CD4-positive, alpha-beta T cell treated with Interleukin-6 for 4 hours (primary cell): Measurements from ENCODE around the gene FRA10AC1.
A peak's percentile ranks its signal among the peaks of the same experiment; 100 is the strongest.

Experiments
- DNase-seq: peaks from one replicate; pipeline ENCODE4 v3.0.0-alpha.2; 2020; ENCODE audit warnings: mixed read lengths

Gene FRA10AC1, protein sequence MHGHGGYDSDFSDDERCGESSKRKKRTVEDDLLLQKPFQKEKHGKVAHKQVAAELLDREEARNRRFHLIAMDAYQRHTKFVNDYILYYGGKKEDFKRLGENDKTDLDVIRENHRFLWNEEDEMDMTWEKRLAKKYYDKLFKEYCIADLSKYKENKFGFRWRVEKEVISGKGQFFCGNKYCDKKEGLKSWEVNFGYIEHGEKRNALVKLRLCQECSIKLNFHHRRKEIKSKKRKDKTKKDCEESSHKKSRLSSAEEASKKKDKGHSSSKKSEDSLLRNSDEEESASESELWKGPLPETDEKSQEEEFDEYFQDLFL

DNA sequence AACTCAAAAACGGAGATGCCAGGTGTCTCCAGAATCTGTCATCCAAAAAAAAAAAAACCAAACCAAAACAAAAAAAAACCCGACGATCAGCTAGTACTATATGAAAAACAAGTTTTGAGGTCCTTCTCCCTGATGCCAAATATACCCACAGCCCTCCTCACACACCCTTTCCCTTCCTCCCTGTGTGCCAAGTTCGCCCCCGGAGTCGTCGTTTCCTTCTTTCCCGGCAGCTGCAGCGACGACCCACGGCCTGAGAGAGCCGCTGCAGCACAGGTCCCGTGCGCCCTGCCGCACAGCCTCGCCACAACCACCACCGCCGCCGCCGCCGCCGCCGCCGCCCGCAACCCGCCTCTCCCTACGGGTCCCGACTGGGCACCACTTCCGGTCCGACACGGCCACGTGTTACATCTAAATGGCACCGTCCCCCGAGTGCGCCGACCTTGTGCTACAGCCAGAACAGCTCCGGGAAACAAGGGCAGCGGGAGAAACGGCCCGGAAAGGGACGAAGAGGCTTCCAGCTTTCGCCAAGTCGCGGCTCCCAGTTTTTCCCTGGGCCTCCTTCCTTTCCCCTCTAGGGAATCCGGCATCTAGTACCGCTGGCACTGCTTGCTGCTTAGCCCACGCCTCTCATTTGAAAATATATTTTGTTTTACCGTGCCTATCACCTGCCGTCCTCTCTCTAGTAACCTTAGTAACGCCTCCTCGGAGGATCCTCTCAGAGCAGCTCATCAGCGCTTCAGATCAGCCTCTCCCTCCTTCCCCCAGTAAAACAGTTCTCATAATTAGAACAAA, at the start of gene FRA10AC1:
FRA10AC1 (minus strand) TSS at position 383 of the 792 bp plus-strand sequence. CDS start 2,486 bp downstream, outside the sequence.
- peak; percentile 87 for DNase-seq

DNA sequence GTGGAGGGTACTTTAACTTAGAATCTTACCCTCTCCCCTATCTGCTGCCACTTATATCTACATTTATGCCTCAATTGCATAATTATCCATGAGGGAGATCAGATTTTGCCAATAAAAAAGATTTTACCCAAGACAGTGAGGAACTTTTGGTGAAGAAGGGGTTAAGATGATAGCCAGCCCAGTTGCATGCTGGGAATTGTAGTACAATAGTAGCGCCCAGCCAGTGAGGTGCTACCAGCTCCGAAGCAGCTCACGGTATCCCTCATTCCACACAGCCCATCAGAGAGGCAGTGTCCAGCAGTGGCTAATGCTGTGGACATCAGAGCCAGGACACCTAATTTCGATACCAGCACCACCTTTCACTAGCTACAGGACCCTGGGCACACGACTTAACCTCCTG, 49.4 kb upstream of the FRA10AC1 start:
- DNase-seq, result peak; percentile 16

- DNase-seq, result no peak
Observed at GRCh38 chr10:93751124-93751523, 48.7 kb upstream of the FRA10AC1 start.

GRCh38 chr10:93749218-93749799, 46.9 kb upstream of the FRA10AC1 start:
- no peak for DNase-seq

DNA sequence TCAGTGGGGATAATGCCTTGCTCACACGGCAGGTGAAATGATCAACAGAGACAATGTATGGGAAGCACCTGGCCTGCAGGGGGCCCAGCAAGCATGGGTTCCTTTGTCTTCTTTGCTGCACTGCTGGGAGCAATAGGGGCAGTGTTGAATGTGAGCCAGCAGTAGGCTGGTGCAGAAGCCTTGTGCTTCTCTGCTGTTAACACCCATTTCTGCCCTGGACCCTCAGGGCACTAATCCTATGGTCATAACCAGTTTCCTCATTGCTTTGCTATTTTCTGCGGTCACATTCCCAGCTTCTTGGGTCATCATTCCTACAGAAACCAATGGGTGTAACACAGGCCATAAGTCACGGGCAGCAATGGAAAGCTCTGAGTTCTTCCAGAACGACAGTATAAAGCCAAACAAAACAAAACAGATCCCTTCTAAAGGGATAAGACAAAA, 44.5 kb upstream of the FRA10AC1 start:
- DNase-seq, result no peak

GRCh38 chr10:93745408-93746065, 43.1 kb upstream of the FRA10AC1 start:
- DNase-seq, result no peak

DNA sequence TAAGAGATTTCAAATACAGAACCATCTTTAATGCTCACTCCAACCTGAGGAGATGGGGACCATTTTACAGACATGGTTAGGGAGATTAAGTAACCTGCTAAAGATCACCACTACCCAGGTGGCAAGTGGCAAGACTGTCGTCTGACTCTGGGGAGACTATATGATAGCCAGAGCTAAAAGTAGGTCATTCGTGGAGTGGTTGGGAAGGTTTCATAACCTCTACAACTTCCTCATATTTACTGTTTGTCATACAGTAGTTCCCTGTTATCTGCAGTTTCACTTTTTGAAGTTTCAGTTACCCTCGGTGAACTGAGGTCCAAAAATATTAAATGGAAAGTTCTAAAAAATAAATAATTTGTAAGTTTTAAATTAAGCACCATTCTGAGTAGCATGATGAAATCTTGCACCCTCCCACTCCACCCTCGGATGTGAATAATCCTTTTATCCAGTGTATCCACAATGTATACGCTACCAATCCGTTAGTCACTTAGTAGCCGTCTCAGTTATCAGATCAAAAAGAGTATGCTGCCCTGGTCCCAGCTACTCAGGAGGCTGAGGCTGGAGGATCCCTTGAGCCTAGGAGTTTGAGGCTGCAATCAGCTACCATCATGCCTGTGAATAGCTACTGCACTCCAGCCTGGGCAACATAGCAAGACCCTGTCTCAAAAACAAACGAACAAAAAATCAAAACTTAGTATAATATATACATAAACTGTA, 40.4 kb upstream of the FRA10AC1 start:
- no peak for DNase-seq

DNA sequence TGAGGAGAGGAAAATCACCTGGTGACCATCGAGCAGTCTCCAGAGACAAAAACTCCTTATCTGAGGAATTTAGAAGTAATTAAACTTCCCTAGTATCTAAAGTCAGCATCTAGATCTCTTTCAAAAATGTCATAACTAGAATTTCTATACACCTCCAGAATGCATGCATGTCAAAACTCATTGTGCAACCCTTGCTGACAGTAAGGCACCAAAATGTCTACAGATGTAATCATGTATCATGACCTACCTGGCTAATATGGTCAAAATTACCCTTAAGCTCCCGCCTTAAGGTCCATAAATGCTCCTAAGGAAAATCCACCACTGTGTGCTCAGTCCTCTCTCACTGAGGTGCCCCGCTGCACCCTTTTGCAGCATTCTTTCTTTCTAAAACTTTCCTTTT, 39.0 kb upstream of the FRA10AC1 start:
- DNase-seq, result no peak

DNA sequence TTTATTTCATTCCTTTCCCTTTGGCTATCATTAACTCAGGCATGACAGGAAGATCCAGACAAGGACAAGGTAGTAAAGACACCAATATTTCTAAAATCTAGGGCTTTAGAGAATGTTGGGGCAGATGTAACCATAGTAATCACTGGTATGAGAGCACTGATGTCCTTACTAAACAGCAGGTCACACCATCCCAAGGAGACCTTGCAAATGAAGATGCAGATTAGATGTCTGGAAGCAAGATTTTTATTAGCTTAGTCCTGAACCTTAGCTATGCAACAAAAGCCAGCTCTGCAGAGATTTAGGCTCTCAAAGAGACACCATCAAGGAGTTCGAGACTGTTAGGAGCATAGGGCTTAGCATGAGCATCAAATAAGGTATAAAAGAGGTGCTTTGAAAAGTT, 23.6 kb upstream of the FRA10AC1 start:
- no peak for DNase-seq

GRCh38 chr10:93723153-93723552, 20.8 kb upstream of the FRA10AC1 start:
- no peak for DNase-seq

- DNase-seq, result no peak
Observed at GRCh38 chr10:93722550-93722949, 20.2 kb upstream of the FRA10AC1 start.

DNA sequence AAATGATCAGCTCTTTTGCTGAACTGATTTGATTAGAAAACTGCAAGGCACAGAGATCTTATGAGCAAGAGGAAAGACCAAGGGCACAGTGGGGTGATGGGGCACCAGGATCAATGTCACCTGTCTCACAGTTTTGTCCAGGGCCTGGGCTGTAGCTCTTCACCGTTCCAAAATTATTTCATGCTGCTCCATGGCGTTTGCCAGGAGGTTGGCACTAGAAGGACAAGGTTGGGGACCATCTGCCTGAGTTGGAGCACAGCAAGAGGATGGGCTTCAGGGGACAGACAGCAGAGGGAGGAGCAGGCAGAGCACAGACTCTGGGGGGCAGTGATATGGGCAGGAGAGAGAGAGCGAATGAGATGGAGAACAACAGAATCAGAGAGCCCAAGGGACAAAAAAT, 17.5 kb upstream of the FRA10AC1 start:
- DNase-seq, result no peak

- no peak for DNase-seq
Observed at GRCh38 chr10:93718937-93719725, 16.7 kb upstream of the FRA10AC1 start.

GRCh38 chr10:93716766-93717165, 14.4 kb upstream of the FRA10AC1 start:
- DNase-seq, result no peak

- no peak for DNase-seq
Observed at GRCh38 chr10:93715345-93715744, 13.0 kb upstream of the FRA10AC1 start.

- DNase-seq, result no peak
Observed at GRCh38 chr10:93712593-93712992, 10.2 kb upstream of the FRA10AC1 start.

GRCh38 chr10:93711891-93712290, 9.5 kb upstream of the FRA10AC1 start:
- no peak for DNase-seq

DNA sequence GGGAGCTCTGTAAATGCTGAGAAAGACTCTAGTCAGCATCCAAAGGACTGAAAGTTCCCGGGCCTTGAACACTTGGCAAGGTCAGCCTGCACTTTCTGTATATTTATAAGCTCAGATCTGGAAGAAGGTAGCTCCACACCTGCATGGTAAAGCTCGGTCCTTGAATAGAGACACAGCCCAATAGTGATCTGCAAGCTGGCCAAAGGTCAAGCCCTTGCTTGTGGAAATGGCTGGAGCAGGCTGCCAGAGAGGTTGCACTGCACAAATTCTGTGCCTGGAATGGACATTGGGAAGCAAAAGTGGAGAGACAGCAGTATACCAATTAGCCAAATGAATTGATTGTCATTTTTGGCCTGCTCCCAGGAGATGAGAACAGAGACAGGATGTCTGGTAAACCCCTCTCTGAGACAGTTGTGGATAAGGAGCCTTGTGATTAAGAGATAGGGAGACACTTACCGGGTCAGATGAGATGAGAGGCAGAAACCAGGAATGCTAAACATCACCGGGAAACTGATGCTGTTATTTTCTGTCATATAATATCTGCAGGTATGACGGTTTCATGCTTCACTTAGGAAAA, 8.0 kb upstream of the FRA10AC1 start:
- no peak for DNase-seq

GRCh38 chr10:93707623-93708022, 5.2 kb upstream of the FRA10AC1 start:
- no peak for DNase-seq

DNA sequence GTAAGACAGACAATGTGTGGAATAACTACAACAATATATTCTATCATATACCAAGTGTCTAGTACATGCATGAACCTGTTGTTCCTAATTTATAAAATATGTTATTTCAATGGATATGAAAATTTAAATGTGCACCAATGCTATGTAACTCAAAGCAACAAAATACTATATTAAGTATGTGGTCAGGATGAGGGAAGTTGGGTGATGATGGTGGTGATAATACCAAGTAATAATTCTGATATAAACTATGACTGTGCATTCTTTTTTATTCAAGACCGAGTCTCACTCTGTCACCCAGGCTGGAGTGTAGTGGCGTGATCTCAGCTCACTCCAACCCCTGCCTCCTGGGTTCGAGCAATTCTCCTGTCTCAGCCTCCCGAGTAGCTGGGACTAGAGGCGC, 2.1 kb upstream of the FRA10AC1 start:
- no peak for DNase-seq

DNA sequence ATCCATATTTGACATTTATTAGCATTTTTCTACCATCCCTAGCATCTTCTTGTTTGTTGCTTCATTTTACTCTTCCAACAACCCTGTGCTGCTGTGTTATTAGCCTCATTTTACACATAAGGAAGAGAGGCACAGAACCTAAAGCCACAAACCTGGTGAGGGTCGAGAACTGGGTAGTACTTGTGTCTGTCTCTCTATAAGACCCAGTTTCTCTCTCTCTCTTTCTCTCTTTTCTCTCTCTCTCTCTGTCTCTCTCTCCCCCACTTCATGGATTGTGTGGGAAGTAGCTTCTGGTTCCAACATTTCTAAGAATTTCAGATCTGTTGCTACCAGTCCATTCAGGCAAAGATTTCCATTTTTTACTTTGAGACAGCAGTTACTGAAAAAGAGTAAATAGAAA, 1.4 kb upstream of the FRA10AC1 start:
- DNase-seq, result no peak
